Fibroblast of skin of back (primary cell): ENCODE results near the gene SLC25A29.

Experiments
- DNase-seq: peaks from one replicate; pipeline ENCODE4 v3.0.0-alpha.2; 2013

SLC25A29 gene

GRCh38 chr14:100279133-100279532, 27.1 kb downstream of the SLC25A29 start:
- DNase-seq = no peak

- peak; percentile 74 for DNase-seq
These were observed 27.5 kb downstream of the SLC25A29 start for GRCh38 chr14:100278702-100279101.

GRCh38 chr14:100275214-100275613, 31.0 kb downstream of the SLC25A29 start:
- no peak for DNase-seq

GRCh38 chr14:100274250-100274649, 32.0 kb downstream of the SLC25A29 start:
- no peak for DNase-seq

- peak; percentile 18 for DNase-seq
These were observed 34.9 kb downstream of the SLC25A29 start for GRCh38 chr14:100271247-100271939.

- no peak for DNase-seq
These were observed 37.5 kb downstream of the SLC25A29 start for GRCh38 chr14:100268591-100269207.

GRCh38 chr14:100267990-100268389, 38.3 kb downstream of the SLC25A29 start:
- DNase-seq = no peak

- peak; percentile 48 for DNase-seq
These were observed 43.1 kb downstream of the SLC25A29 start for GRCh38 chr14:100263141-100263540.

GRCh38 chr14:100262545-100262944, 43.7 kb downstream of the SLC25A29 start:
- no peak for DNase-seq

- no peak for DNase-seq
These were observed 44.6 kb downstream of the SLC25A29 start for GRCh38 chr14:100261621-100262020.

GRCh38 chr14:100256339-100256895, 49.8 kb downstream of the SLC25A29 start:
- no peak for DNase-seq

GRCh38 chr14:100252684-100253083, 53.6 kb downstream of the SLC25A29 start:
- DNase-seq = no peak

GRCh38 chr14:100250732-100251465, 55.3 kb downstream of the SLC25A29 start:
- DNase-seq = no peak

- DNase-seq = peak; percentile 54
These were observed 59.3 kb downstream of the SLC25A29 start for GRCh38 chr14:100246809-100247428.

GRCh38 chr14:100243020-100243419, 63.2 kb downstream of the SLC25A29 start:
- no peak for DNase-seq

- no peak for DNase-seq
These were observed 65.0 kb downstream of the SLC25A29 start for GRCh38 chr14:100241279-100241678.
